SK-N-SH (cell line): ENCODE measurements around the gene DROSHA.

ENCODE experiments used
- EP300 ChIP-seq, 2 experiments: IDR thresholded peaks; 2 replicates each; pipeline versions ENCODE4 v1.4.0 to v1.6.1; 2012; ENCODE audit warnings: borderline replicate concordance in 1 of 2, low read depth in 1 of 2, low read length in 1 of 2
- FOSL2 ChIP-seq: IDR thresholded peaks from 2 replicates; pipeline ENCODE4 v1.4.0; 2012; ENCODE audit warnings: low read depth, mild to moderate bottlenecking, moderate library complexity, borderline replicate concordance
- FOXM1 ChIP-seq: IDR thresholded peaks from 2 replicates; pipeline ENCODE4 v1.4.0; 2012; ENCODE audit warnings: low read depth, mild to moderate bottlenecking
- JUND ChIP-seq: IDR thresholded peaks from 2 replicates; pipeline ENCODE4 v1.4.0; 2012
- MEF2A ChIP-seq: IDR thresholded peaks from 2 replicates; pipeline ENCODE4 v1.4.0; 2012; ENCODE audit warnings: low read depth, borderline replicate concordance
- NRF1 ChIP-seq: IDR thresholded peaks from 2 replicates; pipeline ENCODE4 v1.6.1; 2012; ENCODE audit warnings: low read depth, mild to moderate bottlenecking, low read length
- POLR2AphosphoS5 ChIP-seq: IDR thresholded peaks from 2 replicates; pipeline ENCODE4 v1.6.1; 2012; ENCODE audit warnings: low read depth, low read length
- RAD21 ChIP-seq: IDR thresholded peaks from 2 replicates; pipeline ENCODE4 v1.6.1; 2012; ENCODE audit warnings: mild to moderate bottlenecking, low read length
- YY1 ChIP-seq: IDR thresholded peaks from 2 replicates; pipeline ENCODE4 v1.4.0; 2012; ENCODE audit warnings: low read depth, mild to moderate bottlenecking
- TF ChIP-seq, protein P1 (sequence below): fragments of 200-600 bp; sonication (generic); IDR thresholded peaks from 2 replicates; pipeline ENCODE4 v1.6.1; 2017; ENCODE audit warnings: antibody characterized with exemption, mild to moderate bottlenecking, moderate library complexity
- TF ChIP-seq, protein P2 (sequence below): fragments of 150-350 bp; IDR thresholded peaks from 2 replicates; pipeline ENCODE4 v1.6.1; 2017; ENCODE audit warnings: antibody characterized with exemption, low read length, low read depth, borderline replicate concordance
- TF ChIP-seq, protein P3 (sequence below): IDR thresholded peaks from 2 replicates; pipeline ENCODE4 v1.6.1; 2012; ENCODE audit warnings: mild to moderate bottlenecking, low read depth, low read length, moderate library complexity

DNA sequence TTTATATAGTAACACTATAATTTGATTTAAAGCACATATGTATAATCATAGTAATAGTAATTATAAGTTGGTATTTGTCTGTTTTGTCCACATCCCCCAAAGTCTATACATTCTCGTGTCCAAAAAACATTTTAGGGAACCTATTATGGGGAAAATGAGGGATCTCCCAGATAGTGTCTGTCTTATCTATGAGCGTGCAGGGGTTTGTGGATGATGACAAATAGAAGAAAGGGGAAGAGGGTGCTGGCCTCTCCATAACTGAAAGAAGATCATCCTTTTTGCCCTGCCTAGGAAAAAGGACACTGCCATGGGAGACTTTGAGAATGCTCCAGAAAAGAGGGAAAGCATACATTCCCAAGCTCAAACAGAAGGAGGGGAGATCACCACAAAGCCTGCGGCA, 45.5 kb upstream of the DROSHA start:
- TF ChIP-seq RAD21 (no peak), EP300 (IDR thresholded peaks at IDR 0.05; ENCODE audit: borderline replicate concordance in 1 of 2, low read depth in 1 of 2, low read length in 1 of 2) (no peak), POLR2AphosphoS5 (no peak), FOXM1 (no peak), JUND (no peak), MEF2A (no peak), NRF1 (no peak), YY1 (no peak), FOSL2 (no peak)
- TF ChIP-seq, protein P1, sequence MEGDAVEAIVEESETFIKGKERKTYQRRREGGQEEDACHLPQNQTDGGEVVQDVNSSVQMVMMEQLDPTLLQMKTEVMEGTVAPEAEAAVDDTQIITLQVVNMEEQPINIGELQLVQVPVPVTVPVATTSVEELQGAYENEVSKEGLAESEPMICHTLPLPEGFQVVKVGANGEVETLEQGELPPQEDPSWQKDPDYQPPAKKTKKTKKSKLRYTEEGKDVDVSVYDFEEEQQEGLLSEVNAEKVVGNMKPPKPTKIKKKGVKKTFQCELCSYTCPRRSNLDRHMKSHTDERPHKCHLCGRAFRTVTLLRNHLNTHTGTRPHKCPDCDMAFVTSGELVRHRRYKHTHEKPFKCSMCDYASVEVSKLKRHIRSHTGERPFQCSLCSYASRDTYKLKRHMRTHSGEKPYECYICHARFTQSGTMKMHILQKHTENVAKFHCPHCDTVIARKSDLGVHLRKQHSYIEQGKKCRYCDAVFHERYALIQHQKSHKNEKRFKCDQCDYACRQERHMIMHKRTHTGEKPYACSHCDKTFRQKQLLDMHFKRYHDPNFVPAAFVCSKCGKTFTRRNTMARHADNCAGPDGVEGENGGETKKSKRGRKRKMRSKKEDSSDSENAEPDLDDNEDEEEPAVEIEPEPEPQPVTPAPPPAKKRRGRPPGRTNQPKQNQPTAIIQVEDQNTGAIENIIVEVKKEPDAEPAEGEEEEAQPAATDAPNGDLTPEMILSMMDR, result no peak
- TF ChIP-seq, protein P2, sequence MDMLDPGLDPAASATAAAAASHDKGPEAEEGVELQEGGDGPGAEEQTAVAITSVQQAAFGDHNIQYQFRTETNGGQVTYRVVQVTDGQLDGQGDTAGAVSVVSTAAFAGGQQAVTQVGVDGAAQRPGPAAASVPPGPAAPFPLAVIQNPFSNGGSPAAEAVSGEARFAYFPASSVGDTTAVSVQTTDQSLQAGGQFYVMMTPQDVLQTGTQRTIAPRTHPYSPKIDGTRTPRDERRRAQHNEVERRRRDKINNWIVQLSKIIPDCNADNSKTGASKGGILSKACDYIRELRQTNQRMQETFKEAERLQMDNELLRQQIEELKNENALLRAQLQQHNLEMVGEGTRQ, result no peak
- TF ChIP-seq, protein P3, sequence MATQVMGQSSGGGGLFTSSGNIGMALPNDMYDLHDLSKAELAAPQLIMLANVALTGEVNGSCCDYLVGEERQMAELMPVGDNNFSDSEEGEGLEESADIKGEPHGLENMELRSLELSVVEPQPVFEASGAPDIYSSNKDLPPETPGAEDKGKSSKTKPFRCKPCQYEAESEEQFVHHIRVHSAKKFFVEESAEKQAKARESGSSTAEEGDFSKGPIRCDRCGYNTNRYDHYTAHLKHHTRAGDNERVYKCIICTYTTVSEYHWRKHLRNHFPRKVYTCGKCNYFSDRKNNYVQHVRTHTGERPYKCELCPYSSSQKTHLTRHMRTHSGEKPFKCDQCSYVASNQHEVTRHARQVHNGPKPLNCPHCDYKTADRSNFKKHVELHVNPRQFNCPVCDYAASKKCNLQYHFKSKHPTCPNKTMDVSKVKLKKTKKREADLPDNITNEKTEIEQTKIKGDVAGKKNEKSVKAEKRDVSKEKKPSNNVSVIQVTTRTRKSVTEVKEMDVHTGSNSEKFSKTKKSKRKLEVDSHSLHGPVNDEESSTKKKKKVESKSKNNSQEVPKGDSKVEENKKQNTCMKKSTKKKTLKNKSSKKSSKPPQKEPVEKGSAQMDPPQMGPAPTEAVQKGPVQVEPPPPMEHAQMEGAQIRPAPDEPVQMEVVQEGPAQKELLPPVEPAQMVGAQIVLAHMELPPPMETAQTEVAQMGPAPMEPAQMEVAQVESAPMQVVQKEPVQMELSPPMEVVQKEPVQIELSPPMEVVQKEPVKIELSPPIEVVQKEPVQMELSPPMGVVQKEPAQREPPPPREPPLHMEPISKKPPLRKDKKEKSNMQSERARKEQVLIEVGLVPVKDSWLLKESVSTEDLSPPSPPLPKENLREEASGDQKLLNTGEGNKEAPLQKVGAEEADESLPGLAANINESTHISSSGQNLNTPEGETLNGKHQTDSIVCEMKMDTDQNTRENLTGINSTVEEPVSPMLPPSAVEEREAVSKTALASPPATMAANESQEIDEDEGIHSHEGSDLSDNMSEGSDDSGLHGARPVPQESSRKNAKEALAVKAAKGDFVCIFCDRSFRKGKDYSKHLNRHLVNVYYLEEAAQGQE, result no peak
